ENCODE data around the gene MSH3.
"Not testable (repeated sequence)": the region's sequence is repeated elsewhere in the genome, so short reads cannot be mapped to it uniquely, and the experiment has no call there.

MSH3 gene

GRCh38 chr5:80759866-80760577 lies 105.6 kb downstream of the MSH3 start:
- DNase-seq: no peak

GRCh38 chr5:80760680-80761079 lies 106.2 kb downstream of the MSH3 start:
- DNase-seq: no peak

GRCh38 chr5:80761176-80761575 lies 106.7 kb downstream of the MSH3 start:
- no peak for DNase-seq

GRCh38 chr5:80761966-80762365 lies 107.5 kb downstream of the MSH3 start:
- DNase-seq: no peak

- DNase-seq: no peak
Observed at GRCh38 chr5:80762573-80762972, 108.1 kb downstream of the MSH3 start.

- DNase-seq: peak; percentile 22
Observed at GRCh38 chr5:80763211-80763610, 108.8 kb downstream of the MSH3 start.

- DNase-seq: no peak
Observed at GRCh38 chr5:80763873-80764647, 109.6 kb downstream of the MSH3 start.

GRCh38 chr5:80764786-80765185 lies 110.3 kb downstream of the MSH3 start:
- DNase-seq: no peak

GRCh38 chr5:80777347-80778287 lies 123.2 kb downstream of the MSH3 start:
- no peak for DNase-seq

GRCh38 chr5:80780024-80780423 lies 125.6 kb downstream of the MSH3 start:
- no peak for DNase-seq

- DNase-seq: no peak
Observed at GRCh38 chr5:80780761-80781285, 126.4 kb downstream of the MSH3 start.

- no peak for DNase-seq
Observed at GRCh38 chr5:80781356-80781755, 126.9 kb downstream of the MSH3 start.

GRCh38 chr5:80782626-80783025 lies 128.2 kb downstream of the MSH3 start:
- DNase-seq: no peak

GRCh38 chr5:80783751-80784150 lies 129.3 kb downstream of the MSH3 start:
- not testable (repeated sequence) for DNase-seq

GRCh38 chr5:80784451-80784850 lies 130.0 kb downstream of the MSH3 start:
- no peak for DNase-seq

GRCh38 chr5:80789319-80790016 lies 135.0 kb downstream of the MSH3 start:
- DNase-seq: not testable (repeated sequence)

GRCh38 chr5:80790698-80791097 lies 136.2 kb downstream of the MSH3 start:
- DNase-seq: no peak

- no peak for DNase-seq
Observed at GRCh38 chr5:80793354-80793753, 138.9 kb downstream of the MSH3 start.

- no peak for DNase-seq
Observed at GRCh38 chr5:80796846-80797245, 142.4 kb downstream of the MSH3 start.

GRCh38 chr5:80797428-80798024 lies 143.1 kb downstream of the MSH3 start:
- DNase-seq: no peak

GRCh38 chr5:80798166-80798565 lies 143.7 kb downstream of the MSH3 start:
- no peak for DNase-seq

- DNase-seq: no peak
Observed at GRCh38 chr5:80798633-80799032, 144.2 kb downstream of the MSH3 start.

Measured in NCI-H524 treated with DMSO at 0.1 percent for 48 hours (cell line).